ENCODE results near the gene SMG5. TPM values are rescaled to one million over a fixed set of nuclear protein-coding genes. Genes with fewer than 3 reads are reported as not detected.
A peak's percentile ranks its signal among the peaks of the same experiment; 100 is the strongest.

The SMG5 gene
- total RNA-seq, 1 donor from 2014 or later = 84.5 TPM

- peak; percentile 49 for DNase-seq
These were observed 34.9 kb downstream of the SMG5 start, which contains the start of gene PAQR6 for GRCh38 chr1:156247460-156248322. Gene PAQR6, minus strand, starts transcription at chr1:156248056. Its CDS starts 1,325 bp downstream, at chr1:156246731.

DNA sequence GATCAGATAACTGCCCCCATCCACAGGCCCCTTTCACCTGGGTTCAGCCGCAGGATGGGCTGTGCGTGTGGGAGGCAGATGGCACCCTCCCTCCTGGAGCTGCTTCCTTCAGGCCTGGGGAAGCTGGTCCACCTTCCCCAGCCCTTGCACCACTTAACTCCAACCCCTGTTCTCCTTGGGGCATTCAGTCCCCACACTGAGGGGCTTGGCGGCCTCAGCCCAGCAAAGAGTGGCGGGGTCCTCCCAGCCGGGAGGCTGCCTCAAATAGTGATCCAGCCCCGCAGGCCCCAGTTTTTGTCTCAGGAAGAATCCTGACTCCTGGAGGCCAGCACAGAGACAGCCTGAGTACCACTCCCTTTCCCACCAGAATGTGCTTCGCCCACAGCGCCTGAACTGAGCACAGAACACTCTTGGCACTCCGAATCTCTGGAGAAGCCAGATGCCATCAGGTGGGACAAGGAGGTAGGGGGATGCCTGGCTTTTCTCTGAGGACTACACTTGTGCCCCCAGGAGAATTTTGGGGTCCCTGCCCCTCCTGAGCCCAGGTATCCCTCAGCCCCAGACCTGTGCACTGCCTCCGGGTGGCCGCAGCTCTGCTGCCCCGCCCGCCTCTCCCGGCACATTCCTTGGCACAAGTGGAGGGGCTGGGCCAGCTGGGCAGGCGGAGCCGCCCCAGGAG, 35.7 kb downstream of the SMG5 start:
- intact Hi-C loops (cut with micrococcal nuclease) = no loop called here
- DNase-seq (peak; percentile 60), ATAC-seq (peak; percentile 48)

More at GRCh38 chr1:156247460-156248322, 34.9 kb downstream of the SMG5 start, which contains the start of gene PAQR6:
- intact Hi-C loops (cut with micrococcal nuclease) = no loop called here
- peak; percentile 39 for ATAC-seq

- no peak for DNase-seq
- intact Hi-C loops (cut with micrococcal nuclease) = no loop called here
- ATAC-seq = no peak
These were observed 36.3 kb downstream of the SMG5 start for GRCh38 chr1:156246241-156246780.

GRCh38 chr1:156245451-156246232, 37.0 kb downstream of the SMG5 start:
- DNase-seq = peak; percentile 52
- intact Hi-C loops (cut with micrococcal nuclease) = no loop called here
- peak; percentile 7 for ATAC-seq

GRCh38 chr1:156244712-156245111, 37.9 kb downstream of the SMG5 start:
- intact Hi-C loops (cut with micrococcal nuclease) = no loop called here
- ATAC-seq = no peak
- DNase-seq = no peak

GRCh38 chr1:156244126-156244525, 38.5 kb downstream of the SMG5 start:
- DNase-seq (no peak), ATAC-seq (no peak)
- intact Hi-C loops (cut with micrococcal nuclease) = no loop called here

GRCh38 chr1:156242738-156243137, 39.9 kb downstream of the SMG5 start:
- DNase-seq = no peak
- intact Hi-C loops (cut with micrococcal nuclease) = no loop called here
- ATAC-seq = no peak

GRCh38 chr1:156241926-156242325, 40.7 kb downstream of the SMG5 start, which contains the start of gene BGLAP:
Gene BGLAP, plus strand, starts transcription at chr1:156242184. Its CDS starts 48 bp downstream, at chr1:156242232.
- no peak for ATAC-seq
- DNase-seq = no peak
- intact Hi-C loops (cut with micrococcal nuclease) = no loop called here

DNA sequence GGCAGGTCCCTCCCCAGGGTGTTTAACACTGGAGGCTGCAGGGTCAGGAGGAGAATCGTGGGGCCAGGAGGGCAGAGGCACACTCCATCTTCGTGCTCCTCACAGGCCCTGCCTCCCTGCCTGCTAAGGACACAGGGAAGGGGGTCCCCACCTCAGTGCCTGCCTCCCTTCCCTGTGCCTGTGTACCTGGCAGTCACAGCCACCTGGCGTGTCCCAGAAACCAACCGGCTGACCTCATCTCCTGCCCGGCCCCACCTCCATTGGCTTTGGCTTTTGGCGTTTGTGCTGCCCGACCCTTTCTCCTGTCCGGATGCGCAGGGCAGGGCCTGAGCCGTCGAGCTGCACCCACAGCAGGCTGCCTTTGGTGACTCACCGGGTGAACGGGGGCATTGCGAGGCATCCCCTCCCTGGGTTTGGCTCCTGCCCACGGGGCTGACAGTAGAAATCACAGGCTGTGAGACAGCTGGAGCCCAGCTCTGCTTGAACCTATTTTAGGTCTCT, 41.3 kb downstream of the SMG5 start:
- peak; percentile 23 for DNase-seq
- no peak for ATAC-seq
- intact Hi-C loops (cut with micrococcal nuclease) = no loop called here

DNA sequence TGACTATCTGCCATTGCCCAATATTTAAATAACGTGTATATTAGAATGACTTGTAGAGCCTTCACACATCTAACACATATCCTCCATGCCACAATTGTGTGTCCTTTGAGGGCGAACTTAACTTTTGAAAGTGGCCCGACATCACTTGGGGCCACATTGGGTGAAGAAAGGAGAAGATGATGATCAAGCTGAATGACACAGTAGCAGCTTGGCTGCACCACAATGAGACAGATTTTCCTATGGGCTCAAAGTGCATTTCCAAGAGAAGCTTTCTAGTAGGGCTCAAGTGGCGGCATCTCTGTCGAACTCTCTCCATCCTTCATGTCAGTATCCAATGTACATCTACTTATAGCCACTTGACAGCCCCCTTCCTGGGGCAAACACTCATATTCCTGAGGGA, 44.4 kb downstream of the SMG5 start:
- ATAC-seq = no peak
- intact Hi-C loops (cut with micrococcal nuclease) = no loop called here

DNA sequence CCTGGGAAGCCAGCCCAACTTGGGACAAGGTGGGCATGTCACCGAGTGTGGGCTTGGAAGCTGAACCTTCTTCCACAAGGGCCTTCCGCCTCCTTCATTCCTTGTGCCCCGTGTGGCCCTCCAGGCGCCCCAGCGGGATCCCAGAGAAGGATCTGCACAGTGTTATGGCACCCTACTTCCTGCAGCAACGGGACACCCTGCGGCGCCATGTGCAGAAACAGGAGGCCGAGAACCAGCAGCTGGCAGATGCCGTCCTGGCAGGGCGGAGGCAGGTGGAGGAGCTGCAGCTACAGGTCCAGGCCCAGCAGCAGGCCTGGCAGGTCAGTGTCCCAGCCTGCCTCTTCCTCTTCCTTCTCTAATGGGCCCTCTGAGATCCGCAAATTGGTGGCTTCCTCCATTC, 46.5 kb downstream of the SMG5 start:
- no peak for DNase-seq
- intact Hi-C loops (cut with micrococcal nuclease) = no loop called here
- no peak for ATAC-seq

More for the DNA sequence above, 44.4 kb downstream of the SMG5 start:
- no peak for DNase-seq

DNA sequence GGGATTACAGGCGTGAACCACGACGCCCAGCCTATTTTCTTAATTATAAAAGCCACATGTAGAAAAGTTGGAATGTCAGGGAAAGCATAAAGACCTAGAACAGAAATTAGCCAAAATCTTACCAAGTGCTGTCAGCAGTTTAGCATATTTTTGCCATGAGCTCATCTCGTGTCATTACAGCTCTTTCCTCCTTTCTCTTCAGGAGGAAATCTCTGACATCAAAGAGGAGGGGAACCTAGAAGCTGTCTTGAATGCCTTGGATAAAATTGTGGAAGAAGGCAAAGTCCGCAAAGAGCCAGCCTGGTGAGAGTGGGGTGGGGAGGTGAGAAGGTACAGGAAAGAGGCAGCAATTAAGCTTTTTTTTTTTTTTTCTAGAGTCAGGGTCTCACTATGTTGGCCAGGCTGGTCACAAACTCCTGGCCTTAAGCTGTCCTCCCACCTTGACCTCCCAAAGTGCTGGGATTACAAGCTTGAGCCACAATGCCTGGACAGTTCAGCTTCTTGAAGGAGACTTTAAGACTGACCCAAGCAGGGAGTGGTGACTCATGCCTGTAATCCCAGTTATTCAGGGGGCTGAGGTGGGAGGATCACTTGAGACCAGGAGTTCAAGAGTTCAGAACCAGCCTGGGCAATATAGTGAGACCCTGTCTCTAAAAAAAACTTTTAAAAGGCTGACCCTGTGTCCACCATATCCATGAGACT, 49.0 kb downstream of the SMG5 start:
- intact Hi-C loops (cut with micrococcal nuclease) = no loop called here
- ATAC-seq (no peak), DNase-seq (no peak)

GRCh38 chr1:156232201-156232894, 50.3 kb downstream of the SMG5 start:
- intact Hi-C loops (cut with micrococcal nuclease) = no loop called here
- DNase-seq = peak; percentile 17
- ATAC-seq = no peak

- no peak for DNase-seq
- intact Hi-C loops (cut with micrococcal nuclease) = no loop called here
- no peak for ATAC-seq
These were observed 52.2 kb downstream of the SMG5 start for GRCh38 chr1:156230473-156230837.

GRCh38 chr1:156229809-156230472, 52.7 kb downstream of the SMG5 start:
- peak; percentile 20 for DNase-seq
- intact Hi-C loops (cut with micrococcal nuclease) = loop anchor here (10.0 kb wide), 1 partner anchor 85 kb away; no protein-coding TSS in a partner anchor
- ATAC-seq = no peak

DNA sequence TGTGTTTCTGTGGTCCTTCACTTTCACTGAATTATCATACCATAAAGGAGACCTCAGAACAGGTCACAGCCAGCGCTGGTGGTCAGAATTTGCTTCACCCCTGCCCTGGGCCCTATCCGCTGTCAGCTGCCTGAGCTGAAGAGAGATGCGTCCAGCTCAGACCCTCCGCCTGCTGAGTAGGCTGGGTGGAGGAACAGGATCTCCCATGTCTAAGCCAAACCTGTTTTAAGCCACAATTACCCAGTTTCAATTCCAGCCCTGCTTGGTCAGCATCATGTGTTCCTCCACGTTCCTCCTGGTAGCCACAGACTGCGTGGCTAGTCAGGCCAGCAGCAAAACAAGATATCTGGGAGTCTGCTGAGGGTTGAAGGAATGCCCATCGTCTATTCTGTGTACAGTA, 54.1 kb downstream of the SMG5 start:
- ATAC-seq (no peak), DNase-seq (peak; percentile 15)
- intact Hi-C loops (cut with micrococcal nuclease) = loop anchor here (10.0 kb wide), 1 partner anchor 84 kb away; no protein-coding TSS in a partner anchor

DNA sequence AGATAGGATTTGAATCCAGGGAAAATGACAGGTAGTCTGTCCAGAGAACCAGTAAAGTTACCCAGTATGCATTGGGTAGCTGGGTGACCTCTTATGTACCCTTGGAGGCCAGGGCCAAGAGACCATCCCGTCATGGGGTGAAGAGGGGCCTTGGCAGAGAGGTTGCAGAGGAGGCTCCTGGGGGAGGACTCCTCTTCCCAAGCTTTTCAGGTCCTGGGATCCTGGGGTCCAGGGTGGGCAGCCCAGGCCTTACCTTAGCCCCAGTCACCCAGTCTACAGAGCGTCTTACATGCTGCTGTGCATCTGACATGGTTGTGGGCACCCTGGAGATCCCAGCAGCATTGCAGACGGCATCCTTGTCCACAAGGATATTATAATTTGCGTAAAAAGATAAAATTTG, 55.8 kb downstream of the SMG5 start:
- ATAC-seq (no peak), DNase-seq (peak; percentile 2)
- intact Hi-C loops (cut with micrococcal nuclease) = loop anchor here (10.0 kb wide), 1 partner anchor 82 kb away; no protein-coding TSS in a partner anchor
